ENCODE data around the gene ATP5PO.

Gene ATP5PO

GRCh38 chr21:33917421-33917820 lies 1.8 kb upstream of the ATP5PO start:
- H3K36me3 ChIP-seq (ENCODE audit: insufficient read depth, low read length), result peaks cover 12% of the 10 kb centered on the region
- H3K9ac ChIP-seq (ENCODE audit: insufficient read length), result no peak overlapping the region
- no peak for DNase-seq (ENCODE audit: low read depth, low spot score)
- H3K9me3 ChIP-seq (ENCODE audit: low read depth, low read length), result no peaks in the 10 kb centered on the region
- no peak for TF ChIP-seq FOXP2 (optimal IDR thresholded peaks at IDR 0.05; ENCODE audit: control extremely low read depth, extremely low read length, insufficient read depth)
- no peak overlapping the region for H3K27ac ChIP-seq
- H3K4me3 ChIP-seq, result no peak overlapping the region

- peaks cover 25% of the 10 kb centered on the region for H3K36me3 ChIP-seq (ENCODE audit: insufficient read depth, low read length)
- H3K9me3 ChIP-seq (ENCODE audit: low read depth, low read length), result no peaks in the 10 kb centered on the region
- peak overlapping the region; percentile 92 for H3K4me3 ChIP-seq
- TF ChIP-seq FOXP2 (optimal IDR thresholded peaks at IDR 0.05; ENCODE audit: control extremely low read depth, extremely low read length, insufficient read depth) (no peak), EZH2 (IDR thresholded peaks at IDR 0.05) (no peak), POLR2AphosphoS5 (IDR thresholded peaks at IDR 0.05; ENCODE audit: borderline replicate concordance, low read depth, low read length) (no peak)
- no peak for DNase-seq (ENCODE audit: low read depth, low spot score)
- no peak overlapping the region; the same call in 1 of the 2 replicates for H3K27ac ChIP-seq
- H3K9ac ChIP-seq (ENCODE audit: insufficient read length), result peak overlapping the region; percentile 58
Measured at GRCh38 chr21:33916200-33916567, 580 bp upstream of the ATP5PO start.

DNA sequence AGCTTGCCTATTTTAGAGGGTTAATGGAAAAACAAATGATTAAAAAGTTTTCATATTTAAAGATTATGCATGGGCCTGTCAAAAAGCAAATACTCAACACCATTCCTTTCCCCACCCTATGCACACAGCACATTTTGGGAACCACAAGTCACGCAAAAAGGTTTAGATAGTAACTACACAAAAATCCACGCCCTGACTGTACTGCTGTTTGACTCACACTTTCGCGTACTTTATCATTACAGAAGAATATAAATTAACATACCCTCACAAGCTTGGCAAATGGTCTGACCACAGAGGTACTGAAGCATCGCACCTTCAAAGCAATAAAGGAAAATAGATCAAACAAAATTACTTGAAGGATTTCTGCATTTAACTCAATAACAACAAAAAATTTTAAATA lies 1.4 kb downstream of the ATP5PO start:
- no peak for TF ChIP-seq POLR2AphosphoS5 (IDR thresholded peaks at IDR 0.05; ENCODE audit: borderline replicate concordance, low read depth, low read length)
- TF ChIP-seq FOXP2 (optimal IDR thresholded peaks at IDR 0.05; ENCODE audit: control extremely low read depth, extremely low read length, insufficient read depth), result no peak
- no peak for TF ChIP-seq EZH2 (IDR thresholded peaks at IDR 0.05)
- Histone ChIP-seq H3K4me3 (peak overlapping the region; percentile 92), H3K27ac (no peak overlapping the region), H3K36me3 (ENCODE audit: insufficient read depth, low read length) (peaks cover 43% of the 10 kb centered on the region), H3K9ac (ENCODE audit: insufficient read length) (peak overlapping the region; percentile 91), H3K9me3 (ENCODE audit: low read depth, low read length) (no peaks in the 10 kb centered on the region)
- DNase-seq (ENCODE audit: low read depth, low spot score), result no peak

DNA sequence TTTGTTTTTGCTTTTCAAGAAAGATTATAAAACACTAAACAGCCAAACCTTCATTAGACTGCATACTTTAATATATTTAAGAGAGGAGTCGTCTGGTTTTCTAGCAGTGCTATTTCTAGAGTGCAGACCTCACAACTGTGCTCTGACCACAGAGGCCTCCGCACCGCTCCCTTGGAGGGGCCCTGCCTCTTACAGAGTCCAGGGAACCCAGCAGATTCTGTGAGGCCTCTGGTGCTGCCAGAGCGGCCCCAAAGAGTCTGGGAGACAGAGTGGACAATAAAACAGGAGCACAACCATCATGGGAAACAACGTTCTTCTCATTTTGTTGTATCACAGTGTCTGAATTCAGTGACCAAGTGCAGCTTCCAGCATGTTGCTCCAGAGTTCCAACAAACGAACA lies 5.8 kb downstream of the ATP5PO start:
- DNase-seq (ENCODE audit: low read depth, low spot score), result no peak
- H3K4me3 ChIP-seq, result no peak overlapping the region
- no peaks in the 10 kb centered on the region for H3K9me3 ChIP-seq (ENCODE audit: low read depth, low read length)
- TF ChIP-seq POLR2AphosphoS5 (IDR thresholded peaks at IDR 0.05; ENCODE audit: borderline replicate concordance, low read depth, low read length) (no peak), EZH2 (IDR thresholded peaks at IDR 0.05) (no peak), FOXP2 (optimal IDR thresholded peaks at IDR 0.05; ENCODE audit: control extremely low read depth, extremely low read length, insufficient read depth) (no peak)
- H3K36me3 ChIP-seq (ENCODE audit: insufficient read depth, low read length), result peaks cover 85% of the 10 kb centered on the region
- H3K9ac ChIP-seq (ENCODE audit: insufficient read length), result no peak overlapping the region
- H3K27ac ChIP-seq, result no peak overlapping the region

- H3K9ac ChIP-seq (ENCODE audit: insufficient read length), result no peak overlapping the region
- H3K27ac ChIP-seq, result no peak overlapping the region
- no peak for TF ChIP-seq POLR2AphosphoS5 (IDR thresholded peaks at IDR 0.05; ENCODE audit: borderline replicate concordance, low read depth, low read length)
- no peak for TF ChIP-seq FOXP2 (optimal IDR thresholded peaks at IDR 0.05; ENCODE audit: control extremely low read depth, extremely low read length, insufficient read depth)
- no peak for TF ChIP-seq EZH2 (IDR thresholded peaks at IDR 0.05)
- H3K4me3 ChIP-seq, result no peak overlapping the region
- no peaks in the 10 kb centered on the region for H3K9me3 ChIP-seq (ENCODE audit: low read depth, low read length)
- H3K36me3 ChIP-seq (ENCODE audit: insufficient read depth, low read length), result peaks cover 95% of the 10 kb centered on the region
- DNase-seq (ENCODE audit: low read depth, low spot score), result no peak
Measured at GRCh38 chr21:33908760-33909159, 6.8 kb downstream of the ATP5PO start.

DNA sequence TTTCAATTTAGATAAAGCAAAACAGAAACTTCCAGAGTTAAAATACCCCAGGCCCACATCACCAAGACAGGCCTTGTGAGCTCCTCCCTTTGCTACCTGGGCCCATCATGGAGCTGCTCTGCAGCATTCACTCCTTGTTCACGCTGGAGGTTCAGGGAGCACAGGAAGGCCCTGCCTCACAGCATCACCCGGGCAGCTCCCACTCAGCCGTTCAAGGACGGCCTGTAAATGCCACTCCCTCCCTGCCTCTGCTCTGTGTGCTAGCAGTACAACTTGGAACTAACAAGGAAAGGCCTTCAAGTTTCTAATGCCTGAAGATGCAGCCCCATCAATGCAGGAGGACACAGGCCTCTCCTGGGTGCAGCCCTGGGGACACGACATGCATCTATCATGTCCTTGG lies 11.6 kb downstream of the ATP5PO start:
- TF ChIP-seq FOXP2 (optimal IDR thresholded peaks at IDR 0.05; ENCODE audit: control extremely low read depth, extremely low read length, insufficient read depth) (no peak), EZH2 (IDR thresholded peaks at IDR 0.05) (no peak), POLR2AphosphoS5 (IDR thresholded peaks at IDR 0.05; ENCODE audit: borderline replicate concordance, low read depth, low read length) (no peak)
- Histone ChIP-seq H3K4me3 (no peak overlapping the region), H3K27ac (no peak overlapping the region), H3K9ac (ENCODE audit: insufficient read length) (no peak overlapping the region), H3K36me3 (ENCODE audit: insufficient read depth, low read length) (peaks cover 76% of the 10 kb centered on the region), H3K9me3 (ENCODE audit: low read depth, low read length) (no peaks in the 10 kb centered on the region)
- DNase-seq (ENCODE audit: low read depth, low spot score), result no peak

- H3K36me3 ChIP-seq (ENCODE audit: insufficient read depth, low read length), result peaks cover 59% of the 10 kb centered on the region
- H3K9me3 ChIP-seq (ENCODE audit: low read depth, low read length), result no peaks in the 10 kb centered on the region
- no peak for DNase-seq (ENCODE audit: low read depth, low spot score)
- TF ChIP-seq FOXP2 (optimal IDR thresholded peaks at IDR 0.05; ENCODE audit: control extremely low read depth, extremely low read length, insufficient read depth), result no peak
- TF ChIP-seq POLR2AphosphoS5 (IDR thresholded peaks at IDR 0.05; ENCODE audit: borderline replicate concordance, low read depth, low read length), result no peak
- no peak for TF ChIP-seq EZH2 (IDR thresholded peaks at IDR 0.05)
- H3K27ac ChIP-seq, result no peak overlapping the region
- no peak overlapping the region for H3K4me3 ChIP-seq
- no peak overlapping the region for H3K9ac ChIP-seq (ENCODE audit: insufficient read length)
Measured at GRCh38 chr21:33902349-33902748, 13.3 kb downstream of the ATP5PO start.

DNA sequence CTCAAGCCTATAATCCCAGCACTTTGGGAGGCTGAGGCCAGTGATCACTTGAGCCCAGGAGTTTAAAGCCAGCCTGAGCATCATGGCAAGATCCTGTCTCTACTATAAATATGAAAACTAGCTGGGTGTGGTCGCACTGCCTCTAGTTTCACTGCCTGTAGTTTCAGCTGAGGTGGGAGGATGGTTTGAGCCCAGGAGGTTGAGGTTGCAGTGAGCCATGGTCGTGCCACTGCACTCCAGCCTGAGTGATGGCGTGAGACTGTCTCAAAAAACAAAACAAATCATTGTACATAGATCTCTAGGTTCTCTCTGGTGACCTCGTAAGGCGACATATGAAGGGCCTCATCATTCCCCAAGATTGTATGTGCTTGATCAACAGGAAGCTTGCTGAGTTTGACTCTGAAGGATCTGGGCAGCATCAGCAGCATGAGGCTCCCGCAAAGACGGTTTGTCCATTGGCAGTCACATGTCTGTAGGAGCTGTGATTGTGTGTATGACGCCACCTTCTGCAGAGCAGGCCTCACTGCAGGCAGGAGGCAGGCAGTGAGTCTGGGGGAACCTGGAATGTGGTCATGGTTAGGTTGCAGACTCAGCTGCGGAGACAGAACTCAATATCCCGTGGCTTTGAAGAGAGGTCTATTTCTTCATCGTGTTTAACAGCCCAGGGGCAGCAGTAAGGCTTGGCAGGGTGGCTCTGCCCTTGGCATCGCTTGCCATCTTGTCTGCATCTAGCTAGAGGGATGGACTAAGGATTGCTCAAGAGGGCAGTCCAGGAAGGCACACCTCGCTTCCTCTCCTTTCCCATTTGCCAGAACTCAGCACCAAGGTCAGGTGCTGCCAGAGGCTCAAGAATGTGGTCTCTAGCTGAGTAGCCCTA lies 14.0 kb downstream of the ATP5PO start:
- no peak for TF ChIP-seq FOXP2 (optimal IDR thresholded peaks at IDR 0.05; ENCODE audit: control extremely low read depth, extremely low read length, insufficient read depth)
- no peak for TF ChIP-seq EZH2 (IDR thresholded peaks at IDR 0.05)
- TF ChIP-seq POLR2AphosphoS5 (IDR thresholded peaks at IDR 0.05; ENCODE audit: borderline replicate concordance, low read depth, low read length), result no peak
- H3K9me3 ChIP-seq (ENCODE audit: low read depth, low read length), result no peaks in the 10 kb centered on the region
- peak; percentile 12 for DNase-seq (ENCODE audit: low read depth, low spot score)
- peaks cover 52% of the 10 kb centered on the region for H3K36me3 ChIP-seq (ENCODE audit: insufficient read depth, low read length)
- H3K9ac ChIP-seq (ENCODE audit: insufficient read length), result no peak overlapping the region
- no peak overlapping the region for H3K27ac ChIP-seq
- H3K4me3 ChIP-seq, result no peak overlapping the region

- Histone ChIP-seq H3K9me3 (ENCODE audit: low read depth, low read length) (no peaks in the 10 kb centered on the region), H3K4me3 (no peak overlapping the region), H3K36me3 (ENCODE audit: insufficient read depth, low read length) (peaks cover 29% of the 10 kb centered on the region), H3K9ac (ENCODE audit: insufficient read length) (no peak overlapping the region), H3K27ac (no peak overlapping the region)
- no peak for DNase-seq (ENCODE audit: low read depth, low spot score)
- TF ChIP-seq FOXP2 (optimal IDR thresholded peaks at IDR 0.05; ENCODE audit: control extremely low read depth, extremely low read length, insufficient read depth) (no peak), EZH2 (IDR thresholded peaks at IDR 0.05) (no peak), POLR2AphosphoS5 (IDR thresholded peaks at IDR 0.05; ENCODE audit: borderline replicate concordance, low read depth, low read length) (no peak)
Measured at GRCh38 chr21:33899199-33899598, 16.4 kb downstream of the ATP5PO start.
